SK-N-MC (cell line): ENCODE measurements around the gene CCNB3.

Experiments used
- EZH2 ChIP-seq: fragments of 200-600 bp; sonication (generic); IDR thresholded peaks from one replicate; pipeline ENCODE4 v1.6.1; 2017; ENCODE audit warnings: antibody characterized with exemption
- FOXP2 ChIP-seq: optimal IDR thresholded peaks from 2 replicates; pipeline ENCODE3; 2011; ENCODE audit warnings: mild to moderate bottlenecking, moderate library complexity; ENCODE audit not compliant: insufficient read depth; ENCODE audit errors: extremely low read length, control extremely low read depth
- POLR2AphosphoS5 ChIP-seq: IDR thresholded peaks from 2 replicates; pipeline ENCODE4 v1.6.1; 2012; ENCODE audit warnings: mild to moderate bottlenecking, low read depth, low read length, borderline replicate concordance

DNA sequence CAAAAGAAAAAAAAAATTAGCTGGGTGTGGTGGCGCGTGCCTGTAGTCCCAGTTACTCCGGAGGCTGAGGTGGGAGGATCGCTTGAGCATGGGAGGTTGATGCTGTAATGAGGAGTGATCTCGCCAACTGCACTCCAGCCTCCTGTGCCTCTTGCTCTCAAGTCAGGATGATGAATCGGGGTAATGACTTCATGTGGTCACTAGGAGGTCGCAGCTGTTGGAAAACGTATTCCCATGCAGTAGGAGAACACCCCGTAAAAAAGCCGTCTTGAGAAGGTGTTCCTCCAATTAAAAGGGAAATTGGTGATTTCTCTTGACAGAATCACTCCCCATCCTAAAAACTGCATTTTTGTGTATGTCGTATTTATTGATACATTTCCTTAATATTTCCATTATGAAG is 2.2 kb downstream of the CCNB3 start:
- no peak for TF ChIP-seq EZH2
- TF ChIP-seq POLR2AphosphoS5 = no peak
- TF ChIP-seq FOXP2 = no peak
